HG02610 (cell line): ENCODE results near the gene HCN1.

ENCODE experiments used
- ATAC-seq: cut with Tn5 transposase; IDR thresholded peaks from one replicate; pipeline ENCODE4 v1.9.1; 2021; ENCODE audit warnings: mild to moderate bottlenecking, moderate library complexity; ENCODE audit not compliant: unreplicated experiment

The HCN1 gene

GRCh38 chr5:45696206-45696836 lies at the start of gene HCN1:
Gene HCN1, minus strand, starts transcription at chr5:45696380.
- ATAC-seq, result peak; percentile 99

GRCh38 chr5:45741110-45741509 lies 44.9 kb upstream of the HCN1 start:
- ATAC-seq, result no peak

GRCh38 chr5:45737153-45737552 lies 41.0 kb upstream of the HCN1 start:
- no peak for ATAC-seq

- ATAC-seq, result no peak
Observed at GRCh38 chr5:45725537-45725936, 29.4 kb upstream of the HCN1 start.

- ATAC-seq, result no peak
Observed at GRCh38 chr5:45697201-45697600, 1.0 kb upstream of the HCN1 start.

- ATAC-seq, result no peak
Observed at GRCh38 chr5:45695804-45696156, 400 bp downstream of the HCN1 start.

GRCh38 chr5:45694971-45695803 lies 993 bp downstream of the HCN1 start:
- no peak for ATAC-seq

- ATAC-seq, result no peak
Observed at GRCh38 chr5:45694255-45694814, 1.8 kb downstream of the HCN1 start.

GRCh38 chr5:45692481-45692880 lies 3.7 kb downstream of the HCN1 start:
- ATAC-seq, result no peak

- no peak for ATAC-seq
Observed at GRCh38 chr5:45691656-45692055, 4.5 kb downstream of the HCN1 start.

GRCh38 chr5:45687701-45688100 lies 8.5 kb downstream of the HCN1 start:
- ATAC-seq, result no peak

GRCh38 chr5:45686620-45687019 lies 9.6 kb downstream of the HCN1 start:
- no peak for ATAC-seq

- no peak for ATAC-seq
Observed at GRCh38 chr5:45684118-45684517, 12.1 kb downstream of the HCN1 start.

- ATAC-seq, result no peak
Observed at GRCh38 chr5:45680950-45681349, 15.2 kb downstream of the HCN1 start.

- no peak for ATAC-seq
Observed at GRCh38 chr5:45677524-45677923, 18.7 kb downstream of the HCN1 start.

- no peak for ATAC-seq
Observed at GRCh38 chr5:45672271-45672670, 23.9 kb downstream of the HCN1 start.

- ATAC-seq, result no peak
Observed at GRCh38 chr5:45648744-45649143, 47.4 kb downstream of the HCN1 start.

GRCh38 chr5:45643056-45643455 lies 53.1 kb downstream of the HCN1 start:
- no peak for ATAC-seq

GRCh38 chr5:45642370-45642769 lies 53.8 kb downstream of the HCN1 start:
- ATAC-seq, result no peak

GRCh38 chr5:45639040-45639439 lies 57.1 kb downstream of the HCN1 start:
- no peak for ATAC-seq

- ATAC-seq, result no peak
Observed at GRCh38 chr5:45627076-45627656, 69.0 kb downstream of the HCN1 start.

GRCh38 chr5:45623832-45624231 lies 72.3 kb downstream of the HCN1 start:
- ATAC-seq, result no peak
